Measurements from ENCODE around the gene PIP5K1C.

The PIP5K1C gene, protein sequence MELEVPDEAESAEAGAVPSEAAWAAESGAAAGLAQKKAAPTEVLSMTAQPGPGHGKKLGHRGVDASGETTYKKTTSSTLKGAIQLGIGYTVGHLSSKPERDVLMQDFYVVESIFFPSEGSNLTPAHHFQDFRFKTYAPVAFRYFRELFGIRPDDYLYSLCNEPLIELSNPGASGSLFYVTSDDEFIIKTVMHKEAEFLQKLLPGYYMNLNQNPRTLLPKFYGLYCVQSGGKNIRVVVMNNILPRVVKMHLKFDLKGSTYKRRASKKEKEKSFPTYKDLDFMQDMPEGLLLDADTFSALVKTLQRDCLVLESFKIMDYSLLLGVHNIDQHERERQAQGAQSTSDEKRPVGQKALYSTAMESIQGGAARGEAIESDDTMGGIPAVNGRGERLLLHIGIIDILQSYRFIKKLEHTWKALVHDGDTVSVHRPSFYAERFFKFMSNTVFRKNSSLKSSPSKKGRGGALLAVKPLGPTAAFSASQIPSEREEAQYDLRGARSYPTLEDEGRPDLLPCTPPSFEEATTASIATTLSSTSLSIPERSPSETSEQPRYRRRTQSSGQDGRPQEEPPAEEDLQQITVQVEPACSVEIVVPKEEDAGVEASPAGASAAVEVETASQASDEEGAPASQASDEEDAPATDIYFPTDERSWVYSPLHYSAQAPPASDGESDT

DNA sequence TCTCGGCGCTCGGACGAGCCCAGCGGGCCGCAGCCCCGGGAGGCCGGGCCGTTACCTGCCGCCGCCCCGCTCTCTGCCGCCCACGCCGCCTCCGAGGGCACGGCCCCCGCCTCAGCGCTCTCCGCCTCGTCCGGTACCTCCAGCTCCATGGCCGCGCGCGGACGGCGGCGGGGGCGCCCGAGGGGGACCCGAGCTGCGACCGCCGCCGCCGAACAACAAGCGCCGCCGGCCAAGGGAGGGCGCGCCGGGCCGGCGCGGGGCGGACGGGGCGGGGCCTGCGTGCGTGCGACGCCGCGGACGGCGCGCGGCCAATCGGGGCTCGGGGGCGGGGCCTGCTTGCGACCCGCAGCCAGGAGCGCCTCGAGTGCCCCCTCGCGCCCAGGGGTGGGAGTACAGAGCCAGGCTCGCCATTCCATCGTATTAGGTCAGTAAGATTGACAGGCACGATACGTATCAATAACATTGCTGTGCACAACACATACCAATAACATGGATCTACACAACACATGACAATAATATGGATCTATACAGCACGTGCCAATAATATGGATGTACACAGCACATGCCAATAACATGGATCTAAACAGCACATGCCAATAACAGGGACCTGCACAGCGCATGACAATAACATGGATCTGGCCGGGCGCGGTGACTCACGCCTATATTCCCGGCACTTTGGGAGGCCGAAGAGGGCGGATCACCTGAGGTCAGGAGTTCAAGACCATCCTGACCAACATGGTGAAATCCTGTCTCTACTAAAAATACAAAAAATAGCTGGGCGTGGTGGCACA is at the start of gene PIP5K1C:
Gene PIP5K1C, minus strand, starts transcription at position 227 of the 791 bp plus-strand sequence. Its CDS starts 78 bp downstream, at position 149.
- Histone ChIP-seq H3K4me3 (replicated peaks; ENCODE audit: low read depth, low read length) (peak within 1 kb of the TSS; percentile 90), H3K36me3 (ENCODE audit: control insufficient read depth, insufficient read depth, low read length) (no peaks in the 10 kb centered on the region), H3K27me3 (replicated peaks; ENCODE audit: control insufficient read depth, insufficient read depth, low read length) (no peaks in the 10 kb centered on the region)
- TF ChIP-seq, protein P1, sequence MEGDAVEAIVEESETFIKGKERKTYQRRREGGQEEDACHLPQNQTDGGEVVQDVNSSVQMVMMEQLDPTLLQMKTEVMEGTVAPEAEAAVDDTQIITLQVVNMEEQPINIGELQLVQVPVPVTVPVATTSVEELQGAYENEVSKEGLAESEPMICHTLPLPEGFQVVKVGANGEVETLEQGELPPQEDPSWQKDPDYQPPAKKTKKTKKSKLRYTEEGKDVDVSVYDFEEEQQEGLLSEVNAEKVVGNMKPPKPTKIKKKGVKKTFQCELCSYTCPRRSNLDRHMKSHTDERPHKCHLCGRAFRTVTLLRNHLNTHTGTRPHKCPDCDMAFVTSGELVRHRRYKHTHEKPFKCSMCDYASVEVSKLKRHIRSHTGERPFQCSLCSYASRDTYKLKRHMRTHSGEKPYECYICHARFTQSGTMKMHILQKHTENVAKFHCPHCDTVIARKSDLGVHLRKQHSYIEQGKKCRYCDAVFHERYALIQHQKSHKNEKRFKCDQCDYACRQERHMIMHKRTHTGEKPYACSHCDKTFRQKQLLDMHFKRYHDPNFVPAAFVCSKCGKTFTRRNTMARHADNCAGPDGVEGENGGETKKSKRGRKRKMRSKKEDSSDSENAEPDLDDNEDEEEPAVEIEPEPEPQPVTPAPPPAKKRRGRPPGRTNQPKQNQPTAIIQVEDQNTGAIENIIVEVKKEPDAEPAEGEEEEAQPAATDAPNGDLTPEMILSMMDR (IDR thresholded peaks at IDR 0.05; ENCODE audit: insufficient read depth, low read length, poor library complexity, severe bottlenecking): peak; percentile 69
- DNase-seq (ENCODE audit: extremely low read depth, insufficient read length): peak; percentile 90

DNA sequence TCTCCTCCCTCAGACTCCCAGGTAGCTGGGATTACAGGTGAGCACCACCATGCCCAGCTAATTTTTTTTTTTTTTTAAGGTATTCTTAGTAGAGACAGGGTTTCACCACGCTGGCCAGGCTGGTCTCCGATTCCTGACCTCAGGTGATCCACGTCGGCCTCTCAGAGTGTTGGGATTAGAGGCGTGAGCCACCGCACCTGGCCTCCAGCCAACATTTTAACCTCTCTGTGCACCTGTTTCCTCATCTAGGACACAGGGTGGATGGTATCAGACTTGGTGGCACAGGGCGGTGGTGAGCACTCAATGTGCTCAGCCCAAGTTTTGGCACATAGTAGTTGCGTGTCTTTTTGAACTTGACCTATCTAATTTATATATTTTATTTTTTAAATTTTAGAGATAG is 48.7 kb upstream of the PIP5K1C start:
- DNase-seq (ENCODE audit: extremely low read depth, insufficient read length): no peak
- Histone ChIP-seq H3K27me3 (replicated peaks; ENCODE audit: control insufficient read depth, insufficient read depth, low read length) (no peaks in the 10 kb centered on the region), H3K4me3 (replicated peaks; ENCODE audit: low read depth, low read length) (no peak overlapping the region), H3K36me3 (ENCODE audit: control insufficient read depth, insufficient read depth, low read length) (peaks cover 15% of the 10 kb centered on the region)
- TF ChIP-seq, protein P1 (IDR thresholded peaks at IDR 0.05; ENCODE audit: insufficient read depth, low read length, poor library complexity, severe bottlenecking): no peak

DNA sequence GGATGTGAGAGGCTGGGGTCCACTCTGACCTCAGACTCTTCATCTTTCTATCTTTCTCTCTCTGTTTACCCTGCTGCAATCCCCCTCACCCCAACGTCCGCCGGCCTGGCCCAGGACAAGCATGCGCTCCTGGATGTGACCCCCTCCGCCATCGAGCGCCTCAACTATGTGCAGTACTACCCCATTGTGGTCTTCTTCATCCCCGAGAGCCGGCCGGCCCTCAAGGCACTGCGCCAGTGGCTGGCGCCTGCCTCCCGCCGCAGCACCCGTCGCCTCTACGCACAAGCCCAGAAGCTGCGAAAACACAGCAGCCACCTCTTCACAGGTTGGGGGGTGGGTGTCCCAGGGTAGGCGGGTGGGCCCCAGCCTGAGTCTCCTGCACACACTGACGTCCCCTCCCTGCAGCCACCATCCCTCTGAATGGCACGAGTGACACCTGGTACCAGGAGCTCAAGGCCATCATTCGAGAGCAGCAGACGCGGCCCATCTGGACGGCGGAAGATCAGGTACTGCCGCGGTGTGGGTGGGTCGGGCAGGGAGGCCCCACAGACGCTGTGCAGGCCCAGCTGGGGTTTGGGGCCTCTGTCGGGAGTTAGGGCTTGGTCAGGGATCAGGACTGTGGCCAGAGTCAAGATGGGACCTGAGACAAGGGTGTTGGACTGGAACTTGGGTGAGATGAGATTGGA is 46.2 kb upstream of the PIP5K1C start:
- H3K36me3 ChIP-seq (ENCODE audit: control insufficient read depth, insufficient read depth, low read length): peaks cover 11% of the 10 kb centered on the region
- DNase-seq (ENCODE audit: extremely low read depth, insufficient read length): no peak
- TF ChIP-seq, protein P1 (IDR thresholded peaks at IDR 0.05; ENCODE audit: insufficient read depth, low read length, poor library complexity, severe bottlenecking): no peak
- no peak overlapping the region for H3K4me3 ChIP-seq (replicated peaks; ENCODE audit: low read depth, low read length)
- H3K27me3 ChIP-seq (replicated peaks; ENCODE audit: control insufficient read depth, insufficient read depth, low read length): no peaks in the 10 kb centered on the region

DNA sequence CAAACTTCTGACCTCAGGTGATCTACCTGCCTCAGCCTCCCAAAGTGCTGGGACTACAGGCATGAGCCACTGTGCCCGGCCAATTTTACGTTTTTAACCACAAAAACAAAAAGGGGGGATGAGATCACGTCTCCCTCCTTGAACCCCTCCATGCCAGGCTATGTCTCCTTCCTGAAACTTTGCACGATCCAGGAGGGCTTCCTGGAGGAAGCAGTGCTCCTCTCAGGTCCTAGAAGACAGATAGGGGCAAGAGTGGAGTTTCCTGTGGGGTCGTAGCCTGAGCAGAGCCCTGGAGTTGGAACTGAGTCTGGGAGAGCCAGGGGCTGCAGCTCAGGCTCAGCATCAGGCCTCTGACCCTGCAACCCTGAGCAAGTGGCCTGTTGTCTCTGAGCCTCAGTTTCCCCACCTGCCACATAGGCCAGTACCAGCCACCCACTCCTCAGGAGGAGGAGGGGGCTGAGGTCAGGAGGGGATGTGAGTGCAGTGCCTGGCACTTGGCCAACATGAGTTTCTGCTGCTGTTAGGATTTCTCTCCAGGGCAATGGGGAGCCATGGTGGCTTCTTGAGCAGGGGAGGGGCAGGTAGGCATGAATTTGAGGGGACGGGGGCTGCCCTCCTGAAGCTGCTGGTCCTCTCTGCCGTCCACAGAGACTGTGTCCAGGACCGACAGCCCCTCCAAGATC is 45.2 kb upstream of the PIP5K1C start:
- H3K27me3 ChIP-seq (replicated peaks; ENCODE audit: control insufficient read depth, insufficient read depth, low read length): no peaks in the 10 kb centered on the region
- H3K4me3 ChIP-seq (replicated peaks; ENCODE audit: low read depth, low read length): no peak overlapping the region
- TF ChIP-seq, protein P1 (IDR thresholded peaks at IDR 0.05; ENCODE audit: insufficient read depth, low read length, poor library complexity, severe bottlenecking): no peak
- DNase-seq (ENCODE audit: extremely low read depth, insufficient read length): no peak
- H3K36me3 ChIP-seq (ENCODE audit: control insufficient read depth, insufficient read depth, low read length): peaks cover 5% of the 10 kb centered on the region

DNA sequence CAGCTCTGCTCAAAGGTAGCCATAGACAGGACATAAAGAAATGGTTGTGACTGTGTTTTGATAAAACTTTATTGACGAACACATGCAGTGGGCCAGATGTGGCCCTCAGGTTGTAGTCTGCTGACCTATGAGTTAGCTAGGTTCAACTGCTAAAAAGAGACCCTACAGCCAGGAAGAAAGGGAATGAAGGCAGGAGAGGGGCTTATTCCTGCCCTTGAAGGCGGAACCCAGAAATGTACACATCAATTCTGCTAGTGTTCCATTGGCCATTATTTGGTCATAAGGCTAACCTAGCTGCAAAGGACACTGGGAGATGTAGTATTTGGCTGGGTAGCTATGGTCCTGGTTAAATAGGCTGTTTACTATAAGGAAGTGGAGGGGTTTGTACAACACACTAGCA is 43.2 kb upstream of the PIP5K1C start:
- Histone ChIP-seq H3K4me3 (replicated peaks; ENCODE audit: low read depth, low read length) (no peak overlapping the region), H3K36me3 (ENCODE audit: control insufficient read depth, insufficient read depth, low read length) (no peaks in the 10 kb centered on the region), H3K27me3 (replicated peaks; ENCODE audit: control insufficient read depth, insufficient read depth, low read length) (no peaks in the 10 kb centered on the region)
- TF ChIP-seq, protein P1 (IDR thresholded peaks at IDR 0.05; ENCODE audit: insufficient read depth, low read length, poor library complexity, severe bottlenecking): no peak
- DNase-seq (ENCODE audit: extremely low read depth, insufficient read length): no peak

All from GM06990 (cell line).